Heart right ventricle (tissue), 16 donors: ENCODE results near the gene SNX20. TPM values are rescaled to one million over a fixed set of nuclear protein-coding genes. Genes with fewer than 3 reads are reported as not detected.

Source experiments
- ATAC-seq, 8 donors: fragments of 200-7000 bp; cut with Tn5 transposase; one replicate each; pipeline ENCODE4 v1.9.1; 2020; ENCODE audit warnings: mild to moderate bottlenecking in 8 of 8, moderate library complexity in 8 of 8, moderate number of reproducible peaks in 1 of 8
- DNase-seq, 2 donors: peaks; one replicate each; pipeline ENCODE4 v3.0.0-alpha.2; 2020
- H3K27ac ChIP-seq, 10 donors: fragments of 200-600 bp; sonication (generic) in 2 of 10; one replicate each; pipeline versions ENCODE4 v1.5.0 to v1.8.0; 2020 to 2022; ENCODE audit warnings: mild to moderate bottlenecking in 3 of 10
- H3K27me3 ChIP-seq, 7 donors: fragments of 200-600 bp; one replicate each; pipeline ENCODE4 v1.8.0; 2021 to 2022; ENCODE audit warnings: mild to moderate bottlenecking in 2 of 7
- H3K36me3 ChIP-seq, 9 donors: fragments of 200-600 bp; sonication (generic) in 1 of 9; one replicate each; pipeline versions ENCODE4 v1.5.0 to v1.8.0; 2020 to 2022; ENCODE audit warnings: mild to moderate bottlenecking in 2 of 9
- H3K4me1 ChIP-seq, 9 donors: fragments of 200-600 bp; sonication (generic) in 1 of 9; one replicate each; pipeline versions ENCODE4 v1.5.0 to v1.8.0; 2020 to 2022; ENCODE audit warnings: mild to moderate bottlenecking in 4 of 9
- H3K4me3 ChIP-seq, 10 donors: fragments of 200-600 bp; sonication (generic) in 2 of 10; one replicate each; pipeline versions ENCODE4 v1.5.0 to v1.8.0; 2020 to 2022; ENCODE audit warnings: mild to moderate bottlenecking in 7 of 10, moderate library complexity in 2 of 10
- H3K9me3 ChIP-seq, 11 donors: fragments of 200-600 bp in 10 of 11; sonication (generic) in 2 of 11; one replicate each; pipeline versions ENCODE4 v1.5.0 to v1.8.0; 2013 to 2022; ENCODE audit warnings: mild to moderate bottlenecking in 2 of 11, control low read depth in 1 of 11, moderate library complexity in 1 of 11
- CTCF ChIP-seq, 9 donors: fragments of 200-600 bp; sonication (generic) in 2 of 9; IDR thresholded peaks; one replicate each; pipeline versions ENCODE4 v1.5.0 to v1.8.0; 2021 to 2022; ENCODE audit warnings: antibody characterized with exemption in 9 of 9, mild to moderate bottlenecking in 5 of 9, moderate library complexity in 1 of 9
- WGBS, 2 donors: extraction: QIAGEN DNeasy Blood & Tissue Kit; methylation state at CpG; one replicate each; pipeline ENCODE4 v1.1.7; 2013; ENCODE audit warnings: inconsistent platforms in 1 of 2; 5-methylcytosine and 5-hydroxymethylcytosine counted together
- intact Hi-C, 10 donors: fragments of 100-400 bp; cut with DNase I; formaldehyde crosslinking; loops; one replicate each; pipeline versions ENCODE4 v1.11.1 to v1.14.2; 2022
- polyA plus RNA-seq, 2 donors: library from polyadenylated mRNA; stranded (reverse); fragments of 200-250 nt; gene quantifications; one replicate each; pipeline ENCODE4 v1.2.3, GENCODE V29; 2013
- total RNA-seq, 10 donors: library from RNA; stranded (reverse); fragmentation: NEBNext Ultra II Directional in 3 of 10; extraction: Animal tissue kit (Norgen Biotek cat#: 25700) in 3 of 10; gene quantifications; one replicate each; pipeline versions ENCODE4 v1.2.1 to v1.2.4, GENCODE V29; 2021 to 2023
- donor health status: Arrhythmogenic right ventricular cardiomyopathy.
- donor health status: ischemic (EF 13 %, LVEDD 7.1; RV severe dilation, severe dysfunction).
- donor health status: healthy with polysubstance abuse.
- donor health status: DM: no; HTN: yes; CAD: no.
- donor health status: DM: no; HTN: no; CAD: no.
- donor health status: ischemic (EF 25% LVEDD 6.9; RV normal size, moderate dysfunction).
- donor health status: ischemic (EF 25% LVEDD 5.7; RV mildly dilated, moderate dysfunction).
- donor health status: healthy.
- donor health status: DM: yes; HTN: yes; CAD: no.
- donor health status: Ischemic cardiomyopathy.
- donor health status: ischemic (EF 35%, LVEDD 5.7; RV mildly dilated, moderate dysfunction).
- donor health status: nonischemic (EF 11% LVEDD 7.7; RV severe dilation, severe dysfunction).
- donor health status: DM: yes; HTN: yes; CAD: no.
- donor health status: PGD.
- donor health status: ischemic (EF 29% LVEDD 5.4; RV normal size, mild dysfunction).
- donor health status: nonischemic (EF 23%, LVEDD 6.1; RV moderate dilation, normal function).

The SNX20 gene
- total and polyA plus RNA-seq, 12 donors: 0.08 to 7.1 (median 0.63) TPM

GRCh38 chr16:50635505-50636392, 45.4 kb downstream of the SNX20 start:
- Histone ChIP-seq H3K27ac (no peak overlapping the region), H3K4me1 (no peaks in the 10 kb centered on the region), H3K36me3 (no peaks in the 10 kb centered on the region), H3K27me3 (no peaks in the 10 kb centered on the region), H3K4me3 (no peak overlapping the region), H3K9me3 (no peaks in the 10 kb centered on the region)
- ATAC-seq: peak in 1 of 8 donors; percentile 16
- WGBS, 2 donors: 65 to 68% methylated on average over 17 of the region's 17 CpGs
- no peak for DNase-seq
- intact Hi-C loops: no loop called here
- no peak for TF ChIP-seq CTCF (IDR thresholded peaks at IDR 0.05)

- H3K4me1 ChIP-seq: no peaks in the 10 kb centered on the region
- 84 to 90% methylated on average over 1 of the region's 1 CpG for WGBS, 2 donors
- H3K36me3 ChIP-seq: no peaks in the 10 kb centered on the region
- no peak overlapping the region for H3K4me3 ChIP-seq
- H3K9me3 ChIP-seq: no peaks in the 10 kb centered on the region
- H3K27ac ChIP-seq: no peak overlapping the region
- intact Hi-C loops: no loop called here
- ATAC-seq: no peak
- H3K27me3 ChIP-seq: no peaks in the 10 kb centered on the region
- no peak for TF ChIP-seq CTCF (IDR thresholded peaks at IDR 0.05)
- DNase-seq: no peak
Measured at GRCh38 chr16:50634947-50635346, 46.2 kb downstream of the SNX20 start.

GRCh38 chr16:50634090-50634489, 47.0 kb downstream of the SNX20 start:
- H3K4me3 ChIP-seq: no peak overlapping the region
- WGBS, 2 donors: 90 to 94% methylated on average over 7 of the region's 7 CpGs
- no peak for TF ChIP-seq CTCF (IDR thresholded peaks at IDR 0.05)
- H3K27me3 ChIP-seq: no peaks in the 10 kb centered on the region
- H3K27ac ChIP-seq: no peak overlapping the region
- H3K4me1 ChIP-seq: no peaks in the 10 kb centered on the region
- H3K9me3 ChIP-seq: no peaks in the 10 kb centered on the region
- intact Hi-C loops: no loop called here
- ATAC-seq: no peak
- DNase-seq: no peak
- no peaks in the 10 kb centered on the region for H3K36me3 ChIP-seq

- ATAC-seq (no peak), DNase-seq (no peak)
- no peaks in the 10 kb centered on the region for H3K27me3 ChIP-seq
- H3K4me1 ChIP-seq: no peaks in the 10 kb centered on the region
- H3K27ac ChIP-seq: no peak overlapping the region
- H3K4me3 ChIP-seq: no peak overlapping the region
- 93 to 94% methylated on average over 24 to 30 of the region's 30 CpGs for WGBS, 2 donors
- no peaks in the 10 kb centered on the region for H3K9me3 ChIP-seq
- no peak for TF ChIP-seq CTCF (IDR thresholded peaks at IDR 0.05)
- intact Hi-C loops: no loop called here
- H3K36me3 ChIP-seq: no peaks in the 10 kb centered on the region
Measured at GRCh38 chr16:50632927-50633800, 47.9 kb downstream of the SNX20 start.
